Ectodermal cell (in vitro differentiated cells): ENCODE measurements around the gene ZBTB7C.
"Not testable (repeated sequence)": the region's sequence is repeated elsewhere in the genome, so short reads cannot be mapped to it uniquely, and the experiment has no call there.

Experiments
- H3K27ac ChIP-seq: 2 replicates; pipeline ENCODE4 v1.7.0; 2013; ENCODE audit warnings: mild to moderate bottlenecking, low read depth, low read length; ENCODE audit not compliant: insufficient read depth, poor library complexity, severe bottlenecking
- H3K27me3 ChIP-seq: 2 replicates; pipeline ENCODE4 v1.7.0; 2013; ENCODE audit warnings: mild to moderate bottlenecking, low read length; ENCODE audit not compliant: insufficient read depth, control insufficient read depth, poor library complexity, severe bottlenecking
- H3K36me3 ChIP-seq: one replicate; pipeline ENCODE4 v1.7.0; 2013; ENCODE audit warnings: low read length; ENCODE audit not compliant: control insufficient read depth, insufficient read depth
- H3K4me1 ChIP-seq: one replicate; pipeline ENCODE4 v1.7.0; 2013; ENCODE audit warnings: low read length; ENCODE audit not compliant: control insufficient read depth, insufficient read depth
- H3K4me3 ChIP-seq: 2 replicates; pipeline ENCODE4 v1.7.0; 2013; ENCODE audit warnings: low read depth, low read length, control low read depth; ENCODE audit not compliant: insufficient read depth
- H3K9me3 ChIP-seq: 2 replicates; pipeline ENCODE4 v1.7.0; 2013; ENCODE audit warnings: mild to moderate bottlenecking, low read length, moderate library complexity; ENCODE audit not compliant: control insufficient read depth
- WGBS, 2 experiments: methylation state at CpG; one replicate each; pipeline ENCODE4 v1.1.7; 2013; ENCODE audit warnings: missing lambda C conversion rate in 2 of 2; 5-methylcytosine and 5-hydroxymethylcytosine counted together

The ZBTB7C gene

GRCh38 chr18:48292782-48293424 lies 116.3 kb downstream of the ZBTB7C start:
- Histone ChIP-seq H3K4me1 (peaks cover 25% of the 10 kb centered on the region), H3K9me3 (no peaks in the 10 kb centered on the region), H3K27ac (no peak overlapping the region), H3K36me3 (no peaks in the 10 kb centered on the region), H3K4me3 (no peak overlapping the region), H3K27me3 (no peaks in the 10 kb centered on the region)
- 81 to 86% methylated on average over 4 of the region's 4 CpGs for whole genome bisulfite sequencing, 2 experiments

- peaks cover 25% of the 10 kb centered on the region for H3K4me1 ChIP-seq
- no peaks in the 10 kb centered on the region for H3K27me3 ChIP-seq
- WGBS, 2 experiments, result 91 to 94% methylated on average over 4 of the region's 4 CpGs
- no peak overlapping the region for H3K27ac ChIP-seq
- H3K9me3 ChIP-seq, result no peaks in the 10 kb centered on the region
- H3K36me3 ChIP-seq, result no peaks in the 10 kb centered on the region
- no peak overlapping the region for H3K4me3 ChIP-seq
These were observed 117.0 kb downstream of the ZBTB7C start for GRCh38 chr18:48292229-48292628.

- Histone ChIP-seq H3K27ac (no peak overlapping the region), H3K4me3 (no peak overlapping the region), H3K27me3 (no peaks in the 10 kb centered on the region), H3K4me1 (peaks cover 24% of the 10 kb centered on the region), H3K9me3 (no peaks in the 10 kb centered on the region), H3K36me3 (no peaks in the 10 kb centered on the region)
- WGBS, 2 experiments, result 83 to 87% methylated on average over 13 of the region's 13 CpGs
These were observed 118.8 kb downstream of the ZBTB7C start for GRCh38 chr18:48290162-48290926.

- Histone ChIP-seq H3K27ac (no peak overlapping the region), H3K4me1 (no peaks in the 10 kb centered on the region)
- 90 to 91% methylated on average over 3 of the region's 3 CpGs for WGBS, 2 experiments
These were observed 124.4 kb downstream of the ZBTB7C start for GRCh38 chr18:48284743-48285142.

GRCh38 chr18:48284011-48284410 lies 125.2 kb downstream of the ZBTB7C start:
- not testable (repeated sequence) for H3K27ac ChIP-seq, H3K27me3 ChIP-seq, H3K4me3 ChIP-seq, H3K4me1 ChIP-seq, H3K36me3 ChIP-seq, H3K9me3 ChIP-seq
- WGBS, 2 experiments, result 88 to 90% methylated on average over 5 of the region's 5 CpGs

More at GRCh38 chr18:48284743-48285142, 124.4 kb downstream of the ZBTB7C start:
- Histone ChIP-seq H3K4me3 (no peak overlapping the region), H3K27me3 (no peaks in the 10 kb centered on the region), H3K9me3 (no peaks in the 10 kb centered on the region), H3K36me3 (no peaks in the 10 kb centered on the region)

- H3K36me3 ChIP-seq, H3K4me3 ChIP-seq, H3K4me1 ChIP-seq, H3K9me3 ChIP-seq, H3K27me3 ChIP-seq, H3K27ac ChIP-seq: not testable (repeated sequence)
These were observed 127.7 kb downstream of the ZBTB7C start for GRCh38 chr18:48281460-48281859.

GRCh38 chr18:48279312-48279711 lies 129.9 kb downstream of the ZBTB7C start:
- Histone ChIP-seq H3K9me3 (no peaks in the 10 kb centered on the region), H3K36me3 (no peaks in the 10 kb centered on the region), H3K27ac (no peak overlapping the region), H3K4me1 (no peaks in the 10 kb centered on the region), H3K4me3 (no peak overlapping the region), H3K27me3 (no peaks in the 10 kb centered on the region)
- WGBS, 2 experiments, result 86 to 87% methylated on average over 2 of the region's 2 CpGs

GRCh38 chr18:48278081-48278480 lies 131.1 kb downstream of the ZBTB7C start:
- WGBS, 2 experiments, result 91 to 96% methylated on average over 2 of the region's 2 CpGs
- no peaks in the 10 kb centered on the region for H3K36me3 ChIP-seq
- no peaks in the 10 kb centered on the region for H3K9me3 ChIP-seq
- H3K4me3 ChIP-seq, result no peak overlapping the region
- no peaks in the 10 kb centered on the region for H3K4me1 ChIP-seq
- H3K27ac ChIP-seq, result no peak overlapping the region
- no peaks in the 10 kb centered on the region for H3K27me3 ChIP-seq

- Histone ChIP-seq H3K27ac (no peak overlapping the region), H3K4me3 (no peak overlapping the region), H3K9me3 (no peaks in the 10 kb centered on the region), H3K27me3 (no peaks in the 10 kb centered on the region), H3K4me1 (no peaks in the 10 kb centered on the region), H3K36me3 (no peaks in the 10 kb centered on the region)
- WGBS, 2 experiments, result 85% methylated on average over 1 of the region's 1 CpG
These were observed 134.9 kb downstream of the ZBTB7C start for GRCh38 chr18:48274301-48274700.

- Histone ChIP-seq H3K27ac (no peak overlapping the region), H3K9me3 (no peaks in the 10 kb centered on the region), H3K27me3 (no peaks in the 10 kb centered on the region), H3K4me1 (no peaks in the 10 kb centered on the region), H3K36me3 (no peaks in the 10 kb centered on the region), H3K4me3 (no peak overlapping the region)
- 100% methylated on average over 1 of the region's 1 CpG; no CpG with 5 or more reads in 1 of the 2 experiments for WGBS, 2 experiments
These were observed 138.3 kb downstream of the ZBTB7C start for GRCh38 chr18:48270929-48271328.
